ENCODE data around the gene USP49.

The USP49 gene

DNA sequence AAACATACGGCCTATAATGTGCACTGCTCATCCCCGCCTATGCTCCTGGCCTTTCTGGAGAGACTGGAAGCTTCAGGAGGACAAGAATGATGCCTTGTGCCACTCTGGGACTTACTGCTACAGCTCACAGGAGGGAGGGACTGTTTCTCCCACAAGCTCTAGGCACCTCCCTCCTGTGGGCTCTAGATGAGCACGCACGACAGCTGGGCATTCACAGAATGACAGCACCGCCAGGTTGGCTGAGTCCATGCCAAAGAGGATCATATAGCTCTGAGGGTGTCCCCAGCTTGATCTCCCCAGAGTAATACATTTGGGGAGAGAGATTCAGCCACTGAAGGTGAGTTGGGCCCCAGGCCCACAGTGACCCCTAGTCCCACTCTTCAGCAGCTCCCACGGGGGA, 137.9 kb downstream of the USP49 start:
- Histone ChIP-seq H3K36me3 (replicated peaks in 1 of 2; ENCODE audit: control insufficient read depth in 2 of 2, insufficient read depth in 2 of 2, low read length in 2 of 2) (no peaks in the 10 kb centered on the region), H2BK120ac (ENCODE audit: low read depth, low read length) (no peak overlapping the region), H2AFZ (ENCODE audit: low read length) (no peak overlapping the region), H3K23ac (ENCODE audit: low read depth, low read length, poor library complexity) (no peak overlapping the region), H3K4me3 (ENCODE audit: low read length in 2 of 2) (no peak overlapping the region), H3K27me3 (ENCODE audit: control insufficient read depth in 3 of 3, insufficient read depth in 3 of 3, low read depth in 1 of 3, low read length in 3 of 3) (peaks cover 0 to 41% (median 0%) of the 10 kb centered on the region in 3 experiments), H2AK5ac (ENCODE audit: low read depth, low read length) (no peak overlapping the region), H3K14ac (ENCODE audit: low read length) (no peak overlapping the region), H2BK15ac (ENCODE audit: low read length) (no peak overlapping the region), H3K27ac (replicated peaks; ENCODE audit: low read length) (no peak overlapping the region), H4K91ac (ENCODE audit: low read depth, low read length, poor library complexity) (no peak overlapping the region), H3K9me3 (replicated peaks in 1 of 2; ENCODE audit: control insufficient read depth in 2 of 2, insufficient read depth in 1 of 2, low read depth in 1 of 2, low read length in 2 of 2) (no peaks in the 10 kb centered on the region), H2BK5ac (ENCODE audit: low read length) (no peak overlapping the region), H3K4me1 (ENCODE audit: control insufficient read depth in 2 of 2, insufficient read depth in 1 of 2, low read depth in 1 of 2, low read length in 2 of 2) (no peaks in the 10 kb centered on the region), H3K4ac (ENCODE audit: low read length) (no peak overlapping the region), H3K18ac (ENCODE audit: low read length) (no peak overlapping the region), H3K4me2 (ENCODE audit: insufficient read depth, low read length, poor library complexity, severe bottlenecking) (no peak overlapping the region), H3K79me1 (ENCODE audit: low read depth, low read length) (no peaks in the 10 kb centered on the region), H2BK12ac (ENCODE audit: low read length) (no peak overlapping the region), H3K9ac (ENCODE audit: low read depth, low read length, poor library complexity) (no peak overlapping the region), H4K8ac (ENCODE audit: low read depth, low read length) (no peak overlapping the region)
- no CpG with 5 or more reads among the region's 6 CpGs for WGBS, 2 donors (ENCODE audit: extremely low coverage in 2 of 2, insufficient read length in 2 of 2, insufficient replicate concordance in 1 of 2)
- no peak for DNase-seq (ENCODE audit: low spot score)

DNA sequence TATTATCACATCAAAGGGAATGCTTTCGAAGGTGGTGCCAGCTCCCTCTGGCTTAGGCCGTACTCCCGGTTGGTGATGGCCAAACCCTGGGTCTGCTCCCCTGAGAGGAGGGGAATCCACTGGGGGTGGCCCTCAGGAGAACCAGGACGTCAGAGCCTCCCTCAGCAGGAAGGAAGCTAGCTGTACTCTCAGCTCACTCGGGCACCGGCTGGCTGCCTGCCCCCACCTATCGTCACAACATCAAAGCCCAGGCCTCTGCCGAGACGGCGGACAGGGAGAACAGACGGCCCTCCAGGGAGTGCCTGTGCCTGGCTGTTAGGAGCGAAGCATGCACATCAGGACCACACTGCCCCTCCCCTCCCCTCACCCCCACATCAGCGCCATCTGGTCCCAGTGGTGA, 138.8 kb downstream of the USP49 start:
- no peak overlapping the region for H3K9ac ChIP-seq (ENCODE audit: low read depth, low read length, poor library complexity)
- no peak overlapping the region for H2BK12ac ChIP-seq (ENCODE audit: low read length)
- no peak overlapping the region for H3K4me3 ChIP-seq (ENCODE audit: low read length in 2 of 2)
- DNase-seq (ENCODE audit: low spot score) = no peak
- H3K27ac ChIP-seq (replicated peaks; ENCODE audit: low read length) = no peak overlapping the region
- no peak overlapping the region for H4K8ac ChIP-seq (ENCODE audit: low read depth, low read length)
- no peak overlapping the region for H2BK5ac ChIP-seq (ENCODE audit: low read length)
- H3K4me1 ChIP-seq (ENCODE audit: control insufficient read depth in 2 of 2, insufficient read depth in 1 of 2, low read depth in 1 of 2, low read length in 2 of 2) = no peaks in the 10 kb centered on the region
- H2AK5ac ChIP-seq (ENCODE audit: low read depth, low read length) = no peak overlapping the region
- no peak overlapping the region for H2AFZ ChIP-seq (ENCODE audit: low read length)
- no peak overlapping the region for H3K18ac ChIP-seq (ENCODE audit: low read length)
- H3K4me2 ChIP-seq (ENCODE audit: insufficient read depth, low read length, poor library complexity, severe bottlenecking) = no peak overlapping the region
- H2BK15ac ChIP-seq (ENCODE audit: low read length) = no peak overlapping the region
- no peak overlapping the region for H4K91ac ChIP-seq (ENCODE audit: low read depth, low read length, poor library complexity)
- H2BK120ac ChIP-seq (ENCODE audit: low read depth, low read length) = no peak overlapping the region
- no peak overlapping the region for H3K23ac ChIP-seq (ENCODE audit: low read depth, low read length, poor library complexity)
- no peaks in the 10 kb centered on the region for H3K36me3 ChIP-seq (replicated peaks in 1 of 2; ENCODE audit: control insufficient read depth in 2 of 2, insufficient read depth in 2 of 2, low read length in 2 of 2)
- H3K4ac ChIP-seq (ENCODE audit: low read length) = no peak overlapping the region
- no peaks in the 10 kb centered on the region for H3K9me3 ChIP-seq (replicated peaks in 1 of 2; ENCODE audit: control insufficient read depth in 2 of 2, insufficient read depth in 1 of 2, low read depth in 1 of 2, low read length in 2 of 2)
- no CpG with 5 or more reads among the region's 13 CpGs for WGBS, 2 donors (ENCODE audit: extremely low coverage in 2 of 2, insufficient read length in 2 of 2, insufficient replicate concordance in 1 of 2)
- H3K27me3 ChIP-seq (ENCODE audit: control insufficient read depth in 3 of 3, insufficient read depth in 3 of 3, low read depth in 1 of 3, low read length in 3 of 3) = peaks cover 0 to 44% (median 0%) of the 10 kb centered on the region in 3 experiments
- no peak overlapping the region for H3K14ac ChIP-seq (ENCODE audit: low read length)
- H3K79me1 ChIP-seq (ENCODE audit: low read depth, low read length) = no peaks in the 10 kb centered on the region

DNA sequence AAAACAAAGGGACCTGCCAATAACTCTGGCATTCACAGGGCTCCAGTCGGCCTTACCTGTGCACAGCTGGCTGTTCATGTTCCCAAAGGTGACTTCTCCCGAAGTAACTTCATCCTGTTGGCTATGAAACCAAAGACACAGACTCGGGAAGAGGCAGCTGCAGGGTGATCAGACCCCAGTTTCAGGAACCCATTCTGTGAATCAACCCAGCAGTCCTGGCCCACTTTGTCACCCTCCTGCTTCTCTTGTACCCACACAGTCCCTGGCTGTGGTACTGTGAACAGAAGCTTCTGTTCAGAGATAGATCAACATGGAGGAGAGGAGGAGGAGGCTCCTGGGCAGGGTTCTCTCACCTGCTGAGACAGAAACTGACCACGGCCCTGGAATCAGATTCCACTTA, 139.3 kb downstream of the USP49 start:
- Histone ChIP-seq H3K4me2 (ENCODE audit: insufficient read depth, low read length, poor library complexity, severe bottlenecking) (no peak overlapping the region), H2BK5ac (ENCODE audit: low read length) (no peak overlapping the region), H2BK12ac (ENCODE audit: low read length) (no peak overlapping the region), H3K79me1 (ENCODE audit: low read depth, low read length) (no peaks in the 10 kb centered on the region), H3K9ac (ENCODE audit: low read depth, low read length, poor library complexity) (no peak overlapping the region), H3K23ac (ENCODE audit: low read depth, low read length, poor library complexity) (no peak overlapping the region), H3K27ac (replicated peaks; ENCODE audit: low read length) (no peak overlapping the region), H3K36me3 (replicated peaks in 1 of 2; ENCODE audit: control insufficient read depth in 2 of 2, insufficient read depth in 2 of 2, low read length in 2 of 2) (no peaks in the 10 kb centered on the region), H2AK5ac (ENCODE audit: low read depth, low read length) (no peak overlapping the region), H3K4me3 (ENCODE audit: low read length in 2 of 2) (no peak overlapping the region), H3K27me3 (ENCODE audit: control insufficient read depth in 3 of 3, insufficient read depth in 3 of 3, low read depth in 1 of 3, low read length in 3 of 3) (peaks cover 0 to 48% (median 0%) of the 10 kb centered on the region in 3 experiments), H3K4ac (ENCODE audit: low read length) (no peak overlapping the region), H3K4me1 (ENCODE audit: control insufficient read depth in 2 of 2, insufficient read depth in 1 of 2, low read depth in 1 of 2, low read length in 2 of 2) (no peaks in the 10 kb centered on the region), H3K18ac (ENCODE audit: low read length) (no peak overlapping the region), H3K14ac (ENCODE audit: low read length) (no peak overlapping the region), H2BK15ac (ENCODE audit: low read length) (no peak overlapping the region), H3K9me3 (replicated peaks in 1 of 2; ENCODE audit: control insufficient read depth in 2 of 2, insufficient read depth in 1 of 2, low read depth in 1 of 2, low read length in 2 of 2) (no peaks in the 10 kb centered on the region), H4K8ac (ENCODE audit: low read depth, low read length) (no peak overlapping the region), H2BK120ac (ENCODE audit: low read depth, low read length) (no peak overlapping the region), H4K91ac (ENCODE audit: low read depth, low read length, poor library complexity) (no peak overlapping the region), H2AFZ (ENCODE audit: low read length) (no peak overlapping the region)
- DNase-seq (ENCODE audit: low spot score) = no peak
- no CpG with 5 or more reads among the region's 4 CpGs for whole genome bisulfite sequencing, 2 donors (ENCODE audit: extremely low coverage in 2 of 2, insufficient read length in 2 of 2, insufficient replicate concordance in 1 of 2)

GRCh38 chr6:41750374-41750773, 144.8 kb downstream of the USP49 start:
- H3K36me3 ChIP-seq (replicated peaks in 1 of 2; ENCODE audit: control insufficient read depth in 2 of 2, insufficient read depth in 2 of 2, low read length in 2 of 2) = no peaks in the 10 kb centered on the region
- no peak overlapping the region for H3K27ac ChIP-seq (replicated peaks; ENCODE audit: low read length)
- H2AK5ac ChIP-seq (ENCODE audit: low read depth, low read length) = no peak overlapping the region
- peaks cover 0 to 49% (median 0%) of the 10 kb centered on the region in 3 experiments for H3K27me3 ChIP-seq (ENCODE audit: control insufficient read depth in 3 of 3, insufficient read depth in 3 of 3, low read depth in 1 of 3, low read length in 3 of 3)
- H2BK15ac ChIP-seq (ENCODE audit: low read length) = no peak overlapping the region
- no peak overlapping the region for H4K8ac ChIP-seq (ENCODE audit: low read depth, low read length)
- H3K23ac ChIP-seq (ENCODE audit: low read depth, low read length, poor library complexity) = no peak overlapping the region
- no peak overlapping the region for H4K91ac ChIP-seq (ENCODE audit: low read depth, low read length, poor library complexity)
- H3K79me1 ChIP-seq (ENCODE audit: low read depth, low read length) = no peaks in the 10 kb centered on the region
- H3K9ac ChIP-seq (ENCODE audit: low read depth, low read length, poor library complexity) = no peak overlapping the region
- H2AFZ ChIP-seq (ENCODE audit: low read length) = no peak overlapping the region
- no peak overlapping the region for H3K18ac ChIP-seq (ENCODE audit: low read length)
- no peak overlapping the region for H3K4me2 ChIP-seq (ENCODE audit: insufficient read depth, low read length, poor library complexity, severe bottlenecking)
- no peak overlapping the region for H2BK5ac ChIP-seq (ENCODE audit: low read length)
- no peak for DNase-seq (ENCODE audit: low spot score)
- H3K14ac ChIP-seq (ENCODE audit: low read length) = no peak overlapping the region
- H3K9me3 ChIP-seq (replicated peaks in 1 of 2; ENCODE audit: control insufficient read depth in 2 of 2, insufficient read depth in 1 of 2, low read depth in 1 of 2, low read length in 2 of 2) = peaks cover 0 to 2% of the 10 kb centered on the region in 2 donors
- no peak overlapping the region for H2BK120ac ChIP-seq (ENCODE audit: low read depth, low read length)
- no peak overlapping the region for H3K4me3 ChIP-seq (ENCODE audit: low read length in 2 of 2)
- no CpG with 5 or more reads among the region's 3 CpGs for WGBS, 2 donors (ENCODE audit: extremely low coverage in 2 of 2, insufficient read length in 2 of 2, insufficient replicate concordance in 1 of 2)
- H3K4ac ChIP-seq (ENCODE audit: low read length) = no peak overlapping the region
- no peak overlapping the region for H2BK12ac ChIP-seq (ENCODE audit: low read length)
- H3K4me1 ChIP-seq (ENCODE audit: control insufficient read depth in 2 of 2, insufficient read depth in 1 of 2, low read depth in 1 of 2, low read length in 2 of 2) = no peaks in the 10 kb centered on the region

All from neuronal stem cell (in vitro differentiated cells).